Loucy (cell line): Measurements from ENCODE around the gene LPA.

ENCODE experiments used
- EZH2phosphoT487 ChIP-seq: fragments of 200-600 bp; IDR thresholded peaks from 2 replicates; pipeline ENCODE4 v1.6.1; 2018; ENCODE audit warnings: antibody characterized with exemption, mild to moderate bottlenecking, moderate library complexity, borderline replicate concordance
- TF ChIP-seq, protein P1 (sequence below): fragments of 200-600 bp; sonication (generic); conservative IDR thresholded peaks from 2 replicates; pipeline ENCODE4 v1.5.1; 2014; ENCODE audit warnings: mild to moderate bottlenecking, antibody characterized with exemption, low read length

DNA sequence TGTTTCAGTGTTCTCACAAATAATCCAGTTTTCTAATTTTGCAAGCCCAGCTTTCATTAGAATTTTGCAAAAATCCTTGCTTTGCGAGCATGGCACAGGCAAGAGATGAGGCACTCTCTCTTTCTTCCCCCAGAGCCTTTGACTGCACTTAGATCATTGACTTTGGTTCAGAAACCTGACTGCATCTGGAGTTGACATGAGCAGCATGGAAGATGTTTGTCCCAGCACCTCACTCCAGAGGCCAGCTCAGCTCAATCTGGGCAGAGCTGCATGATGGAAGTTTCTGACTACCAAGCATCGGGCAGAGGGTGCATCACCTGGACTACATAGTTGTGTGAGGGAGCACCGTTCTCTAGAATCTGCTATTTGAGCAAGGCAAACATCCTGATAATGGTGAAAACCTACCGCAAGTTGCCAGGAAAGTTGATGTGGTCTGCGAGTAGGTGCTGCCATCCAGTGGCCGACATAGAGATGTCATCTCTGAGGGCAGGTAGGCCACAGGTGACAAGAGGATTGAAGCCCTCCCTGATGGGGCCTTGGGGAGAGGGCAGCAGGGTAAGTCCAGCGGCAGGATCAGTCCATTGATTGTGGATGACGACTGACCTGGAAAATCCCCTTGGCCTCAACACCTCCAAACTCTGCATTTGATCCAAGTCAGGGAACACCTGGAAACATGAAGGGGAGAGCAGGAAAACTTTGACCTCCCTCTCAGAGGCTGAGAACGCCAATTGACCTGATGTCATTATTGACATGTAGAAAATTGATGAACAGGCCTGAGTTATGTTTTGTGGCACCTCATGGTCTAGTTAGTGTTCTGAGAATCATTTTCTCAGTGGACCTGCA lies 3.8 kb upstream of the LPA start:
- TF ChIP-seq, protein P1, sequence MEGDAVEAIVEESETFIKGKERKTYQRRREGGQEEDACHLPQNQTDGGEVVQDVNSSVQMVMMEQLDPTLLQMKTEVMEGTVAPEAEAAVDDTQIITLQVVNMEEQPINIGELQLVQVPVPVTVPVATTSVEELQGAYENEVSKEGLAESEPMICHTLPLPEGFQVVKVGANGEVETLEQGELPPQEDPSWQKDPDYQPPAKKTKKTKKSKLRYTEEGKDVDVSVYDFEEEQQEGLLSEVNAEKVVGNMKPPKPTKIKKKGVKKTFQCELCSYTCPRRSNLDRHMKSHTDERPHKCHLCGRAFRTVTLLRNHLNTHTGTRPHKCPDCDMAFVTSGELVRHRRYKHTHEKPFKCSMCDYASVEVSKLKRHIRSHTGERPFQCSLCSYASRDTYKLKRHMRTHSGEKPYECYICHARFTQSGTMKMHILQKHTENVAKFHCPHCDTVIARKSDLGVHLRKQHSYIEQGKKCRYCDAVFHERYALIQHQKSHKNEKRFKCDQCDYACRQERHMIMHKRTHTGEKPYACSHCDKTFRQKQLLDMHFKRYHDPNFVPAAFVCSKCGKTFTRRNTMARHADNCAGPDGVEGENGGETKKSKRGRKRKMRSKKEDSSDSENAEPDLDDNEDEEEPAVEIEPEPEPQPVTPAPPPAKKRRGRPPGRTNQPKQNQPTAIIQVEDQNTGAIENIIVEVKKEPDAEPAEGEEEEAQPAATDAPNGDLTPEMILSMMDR, result peak; percentile 52
- no peak for TF ChIP-seq EZH2phosphoT487
